HG02973 (cell line): ENCODE data around the gene TUBB4B.

Experiments used
- ATAC-seq: cut with Tn5 transposase; IDR thresholded peaks from one replicate; pipeline ENCODE4 v1.9.1; 2021; ENCODE audit warnings: moderate library complexity; ENCODE audit not compliant: unreplicated experiment

TUBB4B gene

GRCh38 chr9:137281345-137282116, 40.4 kb downstream of the TUBB4B start:
- no peak for ATAC-seq

DNA sequence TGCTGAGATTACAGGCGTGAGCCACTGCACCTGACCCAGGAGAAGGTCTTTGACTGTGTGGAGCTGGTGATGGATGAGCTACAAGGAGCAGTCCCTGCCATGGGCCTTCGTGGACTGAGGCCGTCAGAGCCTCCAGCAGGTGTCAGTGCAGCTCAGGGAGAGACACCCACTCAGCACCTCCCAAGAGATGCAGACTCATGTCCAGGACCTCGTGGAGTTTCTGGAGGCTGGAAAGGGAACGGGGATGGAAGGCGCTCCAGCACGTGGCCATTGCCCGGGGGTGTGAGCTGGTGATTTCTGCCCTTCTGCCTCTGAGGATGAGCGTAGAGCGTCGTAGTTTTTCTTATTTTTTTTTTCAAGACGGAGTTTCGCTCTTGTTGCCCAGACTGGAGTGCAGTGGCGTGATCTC, 45.9 kb downstream of the TUBB4B start:
- ATAC-seq, result no peak

DNA sequence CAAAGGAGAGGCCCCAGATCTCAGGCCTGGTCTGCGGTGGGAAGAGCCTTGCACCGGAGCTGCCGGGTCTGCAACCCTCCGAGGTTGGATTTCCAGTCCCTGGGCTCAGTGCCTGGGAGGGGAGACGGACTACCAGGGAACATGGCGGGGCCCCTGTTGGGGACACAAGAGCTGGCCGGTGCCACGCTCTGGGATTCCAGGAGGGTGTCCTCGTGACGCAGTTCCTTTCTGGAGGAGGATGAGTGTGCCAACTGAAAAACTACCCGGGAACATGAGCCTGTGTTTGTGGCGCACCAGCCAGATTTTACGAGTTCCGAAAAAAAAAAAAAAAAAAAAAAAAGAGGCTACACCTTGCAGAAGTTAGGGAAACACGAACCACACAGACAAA, 52.0 kb downstream of the TUBB4B start:
- no peak for ATAC-seq
